Gastroesophageal sphincter (tissue), 3 donors: Measurements from ENCODE around the gene LMO7.

ENCODE experiments used
- POLR2A ChIP-seq, 2 donors: fragments of 450-650 bp; IDR thresholded peaks; one replicate each; pipeline ENCODE4 v1.6.1; 2017; ENCODE audit warnings: antibody characterized with exemption in 2 of 2, mild to moderate bottlenecking in 2 of 2, moderate library complexity in 1 of 2
- POLR2AphosphoS5 ChIP-seq: sonication (generic); formaldehyde crosslinking; IDR thresholded peaks from one replicate; pipeline ENCODE4 v1.6.1; 2017; ENCODE audit warnings: antibody characterized with exemption
- TF ChIP-seq, protein P1 (sequence below), 4 experiments: fragments of 200-600 bp in 2 of 4; fragments of 450-650 bp in 2 of 4; sonication (generic) in 1 of 4; IDR thresholded peaks; one replicate each; pipeline ENCODE4 v1.5.1; 2017 to 2019; ENCODE audit warnings: antibody characterized with exemption in 4 of 4, mild to moderate bottlenecking in 2 of 4, moderate library complexity in 2 of 4

GRCh38 chr13:75704927-75705288, 68.8 kb downstream of the LMO7 start:
- TF ChIP-seq, protein P1, sequence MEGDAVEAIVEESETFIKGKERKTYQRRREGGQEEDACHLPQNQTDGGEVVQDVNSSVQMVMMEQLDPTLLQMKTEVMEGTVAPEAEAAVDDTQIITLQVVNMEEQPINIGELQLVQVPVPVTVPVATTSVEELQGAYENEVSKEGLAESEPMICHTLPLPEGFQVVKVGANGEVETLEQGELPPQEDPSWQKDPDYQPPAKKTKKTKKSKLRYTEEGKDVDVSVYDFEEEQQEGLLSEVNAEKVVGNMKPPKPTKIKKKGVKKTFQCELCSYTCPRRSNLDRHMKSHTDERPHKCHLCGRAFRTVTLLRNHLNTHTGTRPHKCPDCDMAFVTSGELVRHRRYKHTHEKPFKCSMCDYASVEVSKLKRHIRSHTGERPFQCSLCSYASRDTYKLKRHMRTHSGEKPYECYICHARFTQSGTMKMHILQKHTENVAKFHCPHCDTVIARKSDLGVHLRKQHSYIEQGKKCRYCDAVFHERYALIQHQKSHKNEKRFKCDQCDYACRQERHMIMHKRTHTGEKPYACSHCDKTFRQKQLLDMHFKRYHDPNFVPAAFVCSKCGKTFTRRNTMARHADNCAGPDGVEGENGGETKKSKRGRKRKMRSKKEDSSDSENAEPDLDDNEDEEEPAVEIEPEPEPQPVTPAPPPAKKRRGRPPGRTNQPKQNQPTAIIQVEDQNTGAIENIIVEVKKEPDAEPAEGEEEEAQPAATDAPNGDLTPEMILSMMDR (IDR thresholded peaks at IDR 0.05), result no peak
- TF ChIP-seq POLR2A (IDR thresholded peaks at IDR 0.05) (no peak), POLR2AphosphoS5 (no peak)
